Fibroblast of the aortic adventitia (primary cell): ENCODE data around the gene MAPKAP1. TPM values are rescaled to one million over a fixed set of nuclear protein-coding genes. Genes with fewer than 3 reads are reported as not detected.

Source experiments
- DNase-seq: peaks from one replicate; pipeline ENCODE4 v3.0.0-alpha.2; 2010; ENCODE audit warnings: low read depth
- H3K4me3 ChIP-seq: 2 replicates; pipeline ENCODE4 v1.5.1; 2011; ENCODE audit warnings: low read depth, mild to moderate bottlenecking, control low read depth, low read length, moderate library complexity
- CTCF ChIP-seq: IDR thresholded peaks from 2 replicates; pipeline ENCODE4 v1.5.1; 2011; ENCODE audit warnings: mild to moderate bottlenecking, low read length, control low read depth, inconsistent platforms; ENCODE audit not compliant: insufficient read depth
- total RNA-seq: library from RNA; depleted of rRNA; stranded (reverse); fragments of >200 nt; gene quantifications from 2 replicates; pipeline ENCODE4 v1.2.3, GENCODE V29; 2012; ENCODE audit warnings: low replicate concordance

The MAPKAP1 gene
- total RNA-seq, 1 donor: 90.6 TPM

GRCh38 chr9:125604196-125604595, 102.8 kb downstream of the MAPKAP1 start:
- no peak for TF ChIP-seq CTCF

GRCh38 chr9:125603478-125604021, 103.5 kb downstream of the MAPKAP1 start:
- no peak for DNase-seq
- no peak for TF ChIP-seq CTCF
- no peak overlapping the region for H3K4me3 ChIP-seq

More at GRCh38 chr9:125604196-125604595, 102.8 kb downstream of the MAPKAP1 start:
- no peak for DNase-seq
- no peak overlapping the region for H3K4me3 ChIP-seq

GRCh38 chr9:125601961-125602360, 105.0 kb downstream of the MAPKAP1 start:
- no peak for TF ChIP-seq CTCF
- no peak overlapping the region for H3K4me3 ChIP-seq
- no peak for DNase-seq

- no peak for TF ChIP-seq CTCF
- H3K4me3 ChIP-seq: no peak overlapping the region
- peak; percentile 15 for DNase-seq
Measured at GRCh38 chr9:125600194-125600593, 106.8 kb downstream of the MAPKAP1 start.

- no peak overlapping the region for H3K4me3 ChIP-seq
- TF ChIP-seq CTCF: no peak
- DNase-seq: no peak
Measured at GRCh38 chr9:125594223-125594610, 112.8 kb downstream of the MAPKAP1 start.

GRCh38 chr9:125593581-125594222, 113.3 kb downstream of the MAPKAP1 start:
- no peak overlapping the region for H3K4me3 ChIP-seq
- no peak for TF ChIP-seq CTCF
- no peak for DNase-seq

GRCh38 chr9:125591888-125592287, 115.1 kb downstream of the MAPKAP1 start:
- TF ChIP-seq CTCF: no peak
- H3K4me3 ChIP-seq: no peak overlapping the region
- no peak for DNase-seq
